ENCODE data around the gene ITGA8. TPM values are rescaled to one million over a fixed set of nuclear protein-coding genes. Genes with fewer than 3 reads are reported as not detected.

ITGA8 gene
- total RNA-seq, 1 donor from 2014 or later, result 0.37 TPM

DNA sequence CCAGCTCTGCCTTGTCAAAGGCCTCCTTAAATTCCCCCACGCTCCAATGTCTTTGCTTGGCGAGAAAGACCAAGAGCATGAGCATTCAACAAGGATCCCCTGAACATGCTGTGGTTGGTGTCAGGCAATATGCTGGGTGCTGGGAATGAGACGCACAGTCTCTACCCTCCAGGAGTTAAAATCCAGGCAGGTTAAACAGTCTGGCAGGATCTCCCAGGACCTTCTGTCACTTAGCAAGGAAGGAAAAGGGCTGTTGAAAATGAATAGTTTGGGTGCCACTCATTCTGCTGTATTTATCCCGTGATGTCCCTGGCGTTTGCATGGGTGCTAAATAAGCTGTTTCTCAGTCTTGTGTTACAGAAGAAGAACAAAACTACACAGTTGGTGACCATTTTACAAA is 21.9 kb upstream of the ITGA8 start:
- Mint-ChIP-seq H3K4me1 (no peaks in the 10 kb centered on the region), H3K27ac (ENCODE audit: unreplicated experiment) (no peak overlapping the region), H3K9me3 (no peaks in the 10 kb centered on the region), H3K4me3 (no peak overlapping the region), H3K36me3 (ENCODE audit: low read depth) (peaks cover 2% of the 10 kb centered on the region), H3K27me3 (ENCODE audit: low read depth) (peaks cover 3% of the 10 kb centered on the region)
- DNase-seq (ENCODE audit: low read depth, low spot score), result no peak
- no peak for TF ChIP-seq CTCF (conservative IDR thresholded peaks at IDR 0.05)

DNA sequence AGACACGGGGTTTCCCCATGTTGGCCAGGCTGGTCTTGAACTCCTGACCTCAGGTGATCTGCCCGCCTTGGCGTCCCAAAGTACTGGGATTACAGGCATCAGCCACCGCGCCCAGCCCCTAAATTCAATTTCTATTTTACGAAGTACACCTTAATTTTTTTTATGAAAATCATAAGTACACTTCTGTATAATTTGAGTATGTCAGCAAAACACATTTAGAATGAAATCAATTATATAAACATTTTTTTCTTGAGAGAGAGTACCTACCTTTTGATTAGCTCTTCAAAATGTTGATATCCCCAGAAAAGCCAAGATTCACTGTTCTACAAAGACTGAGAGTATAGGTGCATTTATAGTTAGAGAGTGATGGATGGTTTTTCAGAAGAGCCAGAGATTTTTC is 20.5 kb upstream of the ITGA8 start:
- Mint-ChIP-seq H3K27me3 (ENCODE audit: low read depth) (peaks cover 3% of the 10 kb centered on the region), H3K27ac (ENCODE audit: unreplicated experiment) (no peak overlapping the region), H3K4me3 (no peak overlapping the region), H3K9me3 (no peaks in the 10 kb centered on the region), H3K36me3 (ENCODE audit: low read depth) (peaks cover 2% of the 10 kb centered on the region), H3K4me1 (peaks cover 5% of the 10 kb centered on the region)
- TF ChIP-seq CTCF (conservative IDR thresholded peaks at IDR 0.05), result no peak
- no peak for DNase-seq (ENCODE audit: low read depth, low spot score)

GRCh38 chr10:15739254-15739970 is 19.7 kb upstream of the ITGA8 start:
- H3K27ac Mint-ChIP-seq (ENCODE audit: unreplicated experiment), result no peak overlapping the region
- H3K9me3 Mint-ChIP-seq, result no peaks in the 10 kb centered on the region
- peaks cover 5% of the 10 kb centered on the region for H3K4me1 Mint-ChIP-seq
- no peak for DNase-seq (ENCODE audit: low read depth, low spot score)
- TF ChIP-seq CTCF (conservative IDR thresholded peaks at IDR 0.05), result no peak
- peaks cover 3% of the 10 kb centered on the region for H3K27me3 Mint-ChIP-seq (ENCODE audit: low read depth)
- H3K36me3 Mint-ChIP-seq (ENCODE audit: low read depth), result peaks cover 2% of the 10 kb centered on the region
- no peak overlapping the region for H3K4me3 Mint-ChIP-seq

GRCh38 chr10:15738270-15738925 is 18.7 kb upstream of the ITGA8 start:
- H3K36me3 Mint-ChIP-seq (ENCODE audit: low read depth), result peaks cover 2% of the 10 kb centered on the region
- H3K9me3 Mint-ChIP-seq, result peaks cover 3% of the 10 kb centered on the region
- no peak overlapping the region for H3K4me3 Mint-ChIP-seq
- peaks cover 3% of the 10 kb centered on the region for H3K27me3 Mint-ChIP-seq (ENCODE audit: low read depth)
- TF ChIP-seq CTCF (conservative IDR thresholded peaks at IDR 0.05), result no peak
- peaks cover 5% of the 10 kb centered on the region for H3K4me1 Mint-ChIP-seq
- H3K27ac Mint-ChIP-seq (ENCODE audit: unreplicated experiment), result no peak overlapping the region
- DNase-seq (ENCODE audit: low read depth, low spot score), result no peak

- Mint-ChIP-seq H3K9me3 (peaks cover 3% of the 10 kb centered on the region), H3K4me3 (no peak overlapping the region), H3K4me1 (peaks cover 5% of the 10 kb centered on the region), H3K36me3 (ENCODE audit: low read depth) (peaks cover 2% of the 10 kb centered on the region), H3K27ac (ENCODE audit: unreplicated experiment) (no peak overlapping the region), H3K27me3 (ENCODE audit: low read depth) (peaks cover 3% of the 10 kb centered on the region)
- DNase-seq (ENCODE audit: low read depth, low spot score), result no peak
- no peak for TF ChIP-seq CTCF (conservative IDR thresholded peaks at IDR 0.05)
Measured at GRCh38 chr10:15737656-15738055, 17.9 kb upstream of the ITGA8 start.

All from neural crest cell (in vitro differentiated cells).